ENCODE data around the gene TTC23.
"Not testable (repeated sequence)": the region's sequence is repeated elsewhere in the genome, so short reads cannot be mapped to it uniquely, and the experiment has no call there.

Gene TTC23

DNA sequence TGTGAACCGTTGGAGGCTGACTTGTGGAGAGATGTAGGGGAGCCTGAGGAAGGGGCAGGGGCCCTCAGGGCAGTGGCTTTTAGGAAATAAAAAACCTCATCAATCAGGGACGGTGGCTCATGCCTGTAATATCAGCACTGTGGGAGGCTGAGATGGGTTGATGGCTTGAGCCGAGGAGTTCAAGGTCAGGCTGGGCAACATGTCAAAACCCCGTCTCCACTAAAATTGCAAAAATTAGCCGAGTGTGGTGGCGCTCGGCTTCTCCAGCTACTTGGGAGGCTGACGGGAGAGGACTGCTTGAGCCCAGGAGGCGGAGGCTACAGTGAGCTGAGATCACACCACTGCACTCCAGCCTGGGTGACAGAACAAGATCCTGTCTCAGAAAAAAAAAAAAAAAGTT, 7.6 kb downstream of the TTC23 start:
- no peak for TF ChIP-seq SPI1 (IDR thresholded peaks at IDR 0.05; ENCODE audit: borderline replicate concordance, low read depth)
- TF ChIP-seq, protein P1, sequence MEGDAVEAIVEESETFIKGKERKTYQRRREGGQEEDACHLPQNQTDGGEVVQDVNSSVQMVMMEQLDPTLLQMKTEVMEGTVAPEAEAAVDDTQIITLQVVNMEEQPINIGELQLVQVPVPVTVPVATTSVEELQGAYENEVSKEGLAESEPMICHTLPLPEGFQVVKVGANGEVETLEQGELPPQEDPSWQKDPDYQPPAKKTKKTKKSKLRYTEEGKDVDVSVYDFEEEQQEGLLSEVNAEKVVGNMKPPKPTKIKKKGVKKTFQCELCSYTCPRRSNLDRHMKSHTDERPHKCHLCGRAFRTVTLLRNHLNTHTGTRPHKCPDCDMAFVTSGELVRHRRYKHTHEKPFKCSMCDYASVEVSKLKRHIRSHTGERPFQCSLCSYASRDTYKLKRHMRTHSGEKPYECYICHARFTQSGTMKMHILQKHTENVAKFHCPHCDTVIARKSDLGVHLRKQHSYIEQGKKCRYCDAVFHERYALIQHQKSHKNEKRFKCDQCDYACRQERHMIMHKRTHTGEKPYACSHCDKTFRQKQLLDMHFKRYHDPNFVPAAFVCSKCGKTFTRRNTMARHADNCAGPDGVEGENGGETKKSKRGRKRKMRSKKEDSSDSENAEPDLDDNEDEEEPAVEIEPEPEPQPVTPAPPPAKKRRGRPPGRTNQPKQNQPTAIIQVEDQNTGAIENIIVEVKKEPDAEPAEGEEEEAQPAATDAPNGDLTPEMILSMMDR (IDR thresholded peaks at IDR 0.05; ENCODE audit: insufficient read depth, low read length) = no peak
- no peak for TF ChIP-seq POLR2AphosphoS5 (IDR thresholded peaks at IDR 0.05; ENCODE audit: low read depth)
- TF ChIP-seq GABPA (IDR thresholded peaks at IDR 0.05; ENCODE audit: low read depth) = no peak
- TF ChIP-seq, protein P2, sequence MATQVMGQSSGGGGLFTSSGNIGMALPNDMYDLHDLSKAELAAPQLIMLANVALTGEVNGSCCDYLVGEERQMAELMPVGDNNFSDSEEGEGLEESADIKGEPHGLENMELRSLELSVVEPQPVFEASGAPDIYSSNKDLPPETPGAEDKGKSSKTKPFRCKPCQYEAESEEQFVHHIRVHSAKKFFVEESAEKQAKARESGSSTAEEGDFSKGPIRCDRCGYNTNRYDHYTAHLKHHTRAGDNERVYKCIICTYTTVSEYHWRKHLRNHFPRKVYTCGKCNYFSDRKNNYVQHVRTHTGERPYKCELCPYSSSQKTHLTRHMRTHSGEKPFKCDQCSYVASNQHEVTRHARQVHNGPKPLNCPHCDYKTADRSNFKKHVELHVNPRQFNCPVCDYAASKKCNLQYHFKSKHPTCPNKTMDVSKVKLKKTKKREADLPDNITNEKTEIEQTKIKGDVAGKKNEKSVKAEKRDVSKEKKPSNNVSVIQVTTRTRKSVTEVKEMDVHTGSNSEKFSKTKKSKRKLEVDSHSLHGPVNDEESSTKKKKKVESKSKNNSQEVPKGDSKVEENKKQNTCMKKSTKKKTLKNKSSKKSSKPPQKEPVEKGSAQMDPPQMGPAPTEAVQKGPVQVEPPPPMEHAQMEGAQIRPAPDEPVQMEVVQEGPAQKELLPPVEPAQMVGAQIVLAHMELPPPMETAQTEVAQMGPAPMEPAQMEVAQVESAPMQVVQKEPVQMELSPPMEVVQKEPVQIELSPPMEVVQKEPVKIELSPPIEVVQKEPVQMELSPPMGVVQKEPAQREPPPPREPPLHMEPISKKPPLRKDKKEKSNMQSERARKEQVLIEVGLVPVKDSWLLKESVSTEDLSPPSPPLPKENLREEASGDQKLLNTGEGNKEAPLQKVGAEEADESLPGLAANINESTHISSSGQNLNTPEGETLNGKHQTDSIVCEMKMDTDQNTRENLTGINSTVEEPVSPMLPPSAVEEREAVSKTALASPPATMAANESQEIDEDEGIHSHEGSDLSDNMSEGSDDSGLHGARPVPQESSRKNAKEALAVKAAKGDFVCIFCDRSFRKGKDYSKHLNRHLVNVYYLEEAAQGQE (IDR thresholded peaks at IDR 0.05; ENCODE audit: insufficient replicate concordance, low read depth) = no peak
- Histone ChIP-seq H3K4me3 (replicated peaks; ENCODE audit: insufficient read depth, low read length) (no peak overlapping the region), H3K27me3 (ENCODE audit: insufficient read depth, poor library complexity, severe bottlenecking) (no peaks in the 10 kb centered on the region), H3K27ac (replicated peaks) (no peak overlapping the region)
- DNase-seq (ENCODE audit: low read depth in 1 of 2, low spot score in 1 of 2) = no peak

DNA sequence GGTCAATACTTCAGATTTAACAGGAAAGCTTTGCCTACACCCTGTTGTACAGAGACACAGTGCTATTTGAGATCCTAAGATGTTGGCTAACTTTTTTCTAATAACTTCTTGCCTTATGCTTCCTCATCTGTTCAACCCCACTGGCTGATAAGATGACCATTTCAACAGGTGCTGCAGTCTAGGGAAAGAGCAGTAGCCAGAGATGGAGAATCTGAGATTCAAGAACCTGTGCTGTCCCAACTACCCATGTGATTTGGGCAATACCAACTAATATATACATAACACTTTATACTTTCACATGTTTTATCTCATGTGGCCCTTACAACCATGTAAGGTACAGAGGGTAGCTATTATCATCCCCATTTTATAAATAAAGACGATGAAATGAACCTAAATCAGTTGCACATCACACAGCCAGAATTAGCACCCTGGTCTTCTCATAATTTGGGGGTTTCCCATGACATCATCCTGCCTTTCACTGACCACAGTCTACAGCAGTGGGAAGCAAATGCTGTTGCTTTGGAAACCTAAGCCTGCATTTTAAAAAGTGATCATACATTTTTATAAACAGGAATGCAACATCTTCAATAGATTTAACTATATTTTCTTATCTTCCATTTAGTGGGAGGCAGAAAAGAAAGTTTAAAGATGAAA, 9.7 kb downstream of the TTC23 start:
- Histone ChIP-seq H3K27ac (replicated peaks) (no peak overlapping the region), H3K4me3 (replicated peaks; ENCODE audit: insufficient read depth, low read length) (no peak overlapping the region), H3K27me3 (ENCODE audit: insufficient read depth, poor library complexity, severe bottlenecking) (no peaks in the 10 kb centered on the region)
- TF ChIP-seq SPI1 (IDR thresholded peaks at IDR 0.05; ENCODE audit: borderline replicate concordance, low read depth) (no peak), GABPA (IDR thresholded peaks at IDR 0.05; ENCODE audit: low read depth) (no peak), POLR2AphosphoS5 (IDR thresholded peaks at IDR 0.05; ENCODE audit: low read depth) (no peak)
- no peak for DNase-seq (ENCODE audit: low read depth in 1 of 2, low spot score in 1 of 2)

DNA sequence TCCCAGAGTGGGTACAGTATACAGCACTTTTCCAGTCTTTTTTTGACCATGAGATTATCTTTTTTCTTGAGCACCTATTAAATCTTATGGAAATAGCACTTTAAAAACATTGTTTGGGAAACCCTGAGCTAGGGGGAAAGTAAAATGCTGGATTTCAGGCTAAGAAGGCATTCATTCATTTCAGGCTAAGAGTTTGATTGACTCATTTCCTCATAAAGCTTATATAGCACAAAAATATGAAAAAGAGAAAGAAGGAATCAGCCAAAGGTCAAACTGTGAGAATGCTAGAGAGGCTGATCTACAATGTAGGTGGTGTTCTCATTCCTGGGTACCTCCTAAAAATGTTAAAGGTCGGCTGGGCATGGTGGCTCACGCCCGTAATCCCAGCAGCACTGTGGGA, 10.5 kb downstream of the TTC23 start:
- H3K27ac ChIP-seq (replicated peaks) = no peak overlapping the region
- no peak for DNase-seq (ENCODE audit: low read depth in 1 of 2, low spot score in 1 of 2)
- TF ChIP-seq, protein P2 (IDR thresholded peaks at IDR 0.05; ENCODE audit: insufficient replicate concordance, low read depth) = no peak
- TF ChIP-seq, protein P1 (IDR thresholded peaks at IDR 0.05; ENCODE audit: insufficient read depth, low read length) = no peak
- no peak for TF ChIP-seq POLR2AphosphoS5 (IDR thresholded peaks at IDR 0.05; ENCODE audit: low read depth)
- H3K27me3 ChIP-seq (ENCODE audit: insufficient read depth, poor library complexity, severe bottlenecking) = no peaks in the 10 kb centered on the region
- no peak overlapping the region for H3K4me3 ChIP-seq (replicated peaks; ENCODE audit: insufficient read depth, low read length)

DNA sequence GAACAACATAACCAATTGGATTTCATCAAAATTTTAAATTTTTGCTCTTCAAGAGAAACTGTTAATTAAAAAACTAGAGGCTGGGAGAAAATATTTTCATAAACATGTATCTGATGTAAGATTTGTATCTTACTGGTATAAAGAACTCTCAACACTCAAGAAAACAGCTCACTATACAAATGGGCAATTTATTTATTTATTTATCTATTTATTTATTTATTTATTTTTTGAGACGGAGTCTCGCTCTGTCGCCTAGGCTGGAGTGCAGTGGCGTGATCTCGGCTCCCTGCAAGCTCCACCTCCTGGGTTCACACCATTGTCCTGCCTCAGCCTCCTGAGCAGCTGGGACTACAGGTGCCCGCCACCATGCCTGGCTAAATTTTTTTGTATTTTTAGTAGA, 15.2 kb downstream of the TTC23 start:
- not testable (repeated sequence) for DNase-seq (ENCODE audit: low read depth in 1 of 2, low spot score in 1 of 2); H3K27ac ChIP-seq (replicated peaks); H3K4me3 ChIP-seq (replicated peaks; ENCODE audit: insufficient read depth, low read length); H3K27me3 ChIP-seq (ENCODE audit: insufficient read depth, poor library complexity, severe bottlenecking)

DNA sequence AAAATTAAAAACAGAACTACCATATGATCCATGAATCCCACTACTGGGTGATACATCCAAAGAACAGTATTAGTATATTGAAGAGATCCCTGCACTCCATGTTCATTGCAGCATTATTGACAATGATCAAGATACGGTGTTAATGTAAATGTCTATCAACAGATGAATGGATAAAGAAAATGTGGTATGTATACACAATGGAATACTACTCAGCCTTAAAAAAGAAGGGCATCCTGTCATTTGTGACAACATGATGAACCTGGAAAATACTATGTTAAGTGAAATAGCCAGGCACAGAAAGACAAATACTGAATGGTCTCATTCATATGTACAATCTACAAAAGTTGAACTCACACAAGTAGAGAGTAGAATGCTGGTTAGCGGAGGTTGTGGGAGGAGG, 16.6 kb downstream of the TTC23 start:
- H3K27ac ChIP-seq (replicated peaks) = no peak overlapping the region
- TF ChIP-seq SPI1 (IDR thresholded peaks at IDR 0.05; ENCODE audit: borderline replicate concordance, low read depth) = no peak
- TF ChIP-seq, protein P1 (IDR thresholded peaks at IDR 0.05; ENCODE audit: insufficient read depth, low read length) = no peak
- no peak for TF ChIP-seq POLR2AphosphoS5 (IDR thresholded peaks at IDR 0.05; ENCODE audit: low read depth)
- TF ChIP-seq, protein P2 (IDR thresholded peaks at IDR 0.05; ENCODE audit: insufficient replicate concordance, low read depth) = no peak
- no peak for TF ChIP-seq GABPA (IDR thresholded peaks at IDR 0.05; ENCODE audit: low read depth)
- DNase-seq (ENCODE audit: low read depth in 1 of 2, low spot score in 1 of 2) = no peak

More for the DNA sequence above, 16.6 kb downstream of the TTC23 start:
- no peak overlapping the region for H3K4me3 ChIP-seq (replicated peaks; ENCODE audit: insufficient read depth, low read length)
- no peaks in the 10 kb centered on the region for H3K27me3 ChIP-seq (ENCODE audit: insufficient read depth, poor library complexity, severe bottlenecking)
